HG03520 (cell line): ENCODE results near the gene SEZ6.

Source experiments
- ATAC-seq: cut with Tn5 transposase; IDR thresholded peaks from one replicate; pipeline ENCODE4 v1.9.1; 2021; ENCODE audit warnings: mild to moderate bottlenecking, moderate library complexity; ENCODE audit not compliant: unreplicated experiment

Gene SEZ6

GRCh38 chr17:29005936-29006511 lies at the start of gene SEZ6:
SEZ6 (minus strand) TSS chr17:29006033; CDS start chr17:29005869, 164 bp downstream.
- no peak for ATAC-seq

DNA sequence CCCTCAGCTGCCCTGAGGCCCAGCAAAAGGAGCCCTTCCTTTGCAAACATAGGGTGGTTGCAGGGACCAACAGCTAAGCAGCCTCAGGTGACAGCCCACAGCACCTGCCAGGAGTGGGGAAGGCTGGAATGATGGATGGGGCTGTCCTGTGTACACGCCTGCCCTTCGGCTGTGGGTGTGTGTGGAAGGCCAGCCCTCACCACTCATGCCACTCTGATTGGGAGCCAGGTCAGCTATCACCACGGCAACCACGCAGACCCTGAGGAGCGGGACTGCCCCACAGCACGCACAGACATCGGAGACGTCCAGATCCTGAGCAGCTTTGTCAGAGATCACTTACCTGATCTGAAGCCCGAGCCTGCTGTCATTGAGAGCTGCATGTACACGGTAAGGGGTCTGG lies 49.0 kb upstream of the SEZ6 start:
- no peak for ATAC-seq

GRCh38 chr17:29051731-29052130 lies 45.9 kb upstream of the SEZ6 start:
- no peak for ATAC-seq

GRCh38 chr17:29051194-29051593 lies 45.4 kb upstream of the SEZ6 start:
- ATAC-seq: no peak

- ATAC-seq: no peak
Measured at GRCh38 chr17:29050176-29050575, 44.3 kb upstream of the SEZ6 start.

GRCh38 chr17:29049541-29050145 lies 43.8 kb upstream of the SEZ6 start:
- ATAC-seq: no peak

DNA sequence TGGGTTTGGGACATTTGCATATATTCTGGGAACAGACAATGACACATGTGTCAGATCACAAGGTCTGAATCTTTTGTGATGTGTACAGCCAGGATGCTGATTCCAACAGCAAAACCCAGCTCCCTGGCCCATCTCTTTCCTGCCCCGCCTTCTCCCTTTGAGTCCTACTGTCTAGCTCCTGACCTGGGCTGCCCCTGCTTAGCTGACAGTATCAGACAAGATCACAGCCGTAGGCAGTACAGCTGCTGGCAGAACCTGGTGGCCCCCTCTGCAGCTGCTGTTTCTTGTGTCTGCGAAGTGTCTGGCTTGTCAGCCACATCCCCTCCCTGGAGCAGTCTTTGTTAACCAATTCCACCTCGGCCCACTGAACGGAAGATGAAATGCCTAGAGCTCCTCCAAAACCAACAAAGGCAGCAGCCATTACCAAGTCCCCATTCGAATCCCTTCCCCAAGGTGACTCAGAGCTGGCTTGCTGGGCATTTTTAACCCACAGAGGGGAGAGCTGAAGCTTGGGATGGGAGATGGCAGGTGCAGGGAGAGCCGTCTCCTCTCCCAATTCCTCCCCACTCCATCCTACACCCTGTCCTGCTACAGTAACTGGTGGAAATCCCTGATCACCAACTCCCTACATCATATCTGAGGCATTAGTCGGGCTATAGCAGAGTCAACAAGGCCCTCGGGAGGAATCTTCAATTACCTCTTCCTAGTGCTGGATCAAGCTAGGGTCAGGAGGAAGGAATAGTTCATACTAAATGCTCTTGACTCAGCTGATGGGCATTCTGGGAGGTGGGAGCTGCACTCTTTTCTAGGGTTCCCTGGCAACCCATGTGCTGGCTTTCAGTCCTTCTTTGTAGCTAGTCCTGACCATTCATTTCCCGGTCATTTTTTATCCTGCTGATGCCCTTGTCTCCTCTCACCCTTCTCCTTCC lies 42.9 kb upstream of the SEZ6 start:
- ATAC-seq: no peak

- ATAC-seq: no peak
Measured at GRCh38 chr17:29046473-29046839, 40.6 kb upstream of the SEZ6 start.

GRCh38 chr17:29045734-29046472 lies 40.1 kb upstream of the SEZ6 start:
- no peak for ATAC-seq

- no peak for ATAC-seq
Measured at GRCh38 chr17:29045026-29045425, 39.2 kb upstream of the SEZ6 start.

DNA sequence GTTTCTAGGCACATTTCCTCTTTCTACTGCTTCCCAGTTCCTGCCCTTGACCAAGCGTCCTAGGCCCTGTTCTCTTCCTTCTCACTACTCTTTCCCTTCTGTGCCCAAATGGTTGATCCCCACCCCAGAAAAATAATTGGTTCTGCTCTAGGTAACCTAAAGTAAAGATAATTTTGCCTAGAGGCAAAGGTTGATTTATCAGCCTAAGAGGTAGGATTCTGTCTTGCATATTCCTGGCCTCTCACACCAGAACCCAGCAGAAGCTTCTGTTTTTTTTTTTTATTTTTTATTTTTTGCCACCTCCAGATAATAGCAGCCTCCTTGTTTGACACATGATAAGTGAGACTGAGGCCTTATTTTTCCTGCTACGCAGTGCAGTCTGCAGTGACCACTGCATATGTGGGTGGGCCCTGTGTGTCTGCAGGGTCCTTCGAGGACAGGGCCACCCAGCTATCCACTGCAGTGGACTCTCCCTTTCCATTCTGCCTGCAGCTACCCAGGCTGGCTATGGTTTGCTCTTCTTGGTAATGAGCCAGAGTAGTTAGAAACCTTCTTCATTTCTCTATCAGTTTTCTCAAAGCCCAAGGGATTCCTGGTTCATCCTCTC lies 37.8 kb upstream of the SEZ6 start:
- ATAC-seq: no peak

GRCh38 chr17:29042679-29043538 lies 37.1 kb upstream of the SEZ6 start, which contains the start of gene PIPOX:
PIPOX (plus strand) TSS chr17:29043141; CDS start chr17:29043226, 85 bp downstream.
- ATAC-seq: no peak

- no peak for ATAC-seq
Measured at GRCh38 chr17:29042026-29042678, 36.3 kb upstream of the SEZ6 start.

GRCh38 chr17:29041571-29041970 lies 35.7 kb upstream of the SEZ6 start:
- ATAC-seq: no peak

- no peak for ATAC-seq
Measured at GRCh38 chr17:29041091-29041490, 35.3 kb upstream of the SEZ6 start.

GRCh38 chr17:29039764-29040598 lies 34.1 kb upstream of the SEZ6 start:
- no peak for ATAC-seq

DNA sequence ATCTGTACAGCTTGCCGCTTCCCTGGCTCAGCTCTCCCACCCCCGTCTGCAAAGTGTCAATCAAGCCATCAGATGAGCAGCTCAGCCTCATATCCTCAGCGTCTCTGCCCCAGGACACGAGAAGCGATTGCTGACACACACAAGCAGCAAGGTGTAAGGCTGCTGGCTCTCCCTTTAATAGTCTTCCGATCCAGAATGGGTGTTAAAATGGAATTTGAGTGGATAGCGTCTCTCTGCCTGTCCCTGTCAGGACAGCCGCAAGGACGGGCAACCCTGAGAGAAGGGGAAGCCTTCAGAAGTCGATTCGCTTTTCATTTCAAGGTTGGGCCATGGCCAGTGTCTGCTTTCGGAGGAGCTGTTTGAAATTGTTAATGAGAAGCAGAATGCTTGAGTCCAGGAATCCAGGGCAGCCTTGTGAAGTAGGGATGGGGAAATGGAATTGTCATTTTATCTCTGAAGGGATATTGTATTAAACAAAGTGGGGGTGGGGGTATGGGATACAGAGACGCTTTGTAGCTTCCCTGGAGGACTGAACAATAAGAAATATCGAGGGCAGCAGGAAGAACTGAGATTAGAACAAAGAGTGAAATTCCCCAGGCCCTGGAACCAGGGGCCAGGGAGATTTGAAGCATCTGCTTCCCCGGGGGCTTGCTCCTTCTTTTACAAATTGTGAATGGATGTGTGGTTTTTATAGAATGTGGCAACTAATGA lies 32.4 kb upstream of the SEZ6 start:
- ATAC-seq: no peak

- ATAC-seq: no peak
Measured at GRCh38 chr17:29037739-29038084, 31.9 kb upstream of the SEZ6 start.
